Mesenteric fat pad (tissue), 1 donor: ENCODE results near the gene ENAH. TPM values are rescaled to one million over a fixed set of nuclear protein-coding genes. Genes with fewer than 3 reads are reported as not detected.

Experiments used
- DNase-seq: peaks from one replicate; pipeline ENCODE4 v3.0.0-alpha.2; 2020; ENCODE audit warnings: low spot score
- total RNA-seq: library from RNA; stranded (reverse); fragmentation: NEBNext Ultra II Directional; extraction: Animal tissue kit (Norgen Biotek cat#: 25700); gene quantifications from one replicate; pipeline ENCODE4 v1.2.1, GENCODE V29; 2021
- donor health status: DM: yes; HTN: yes; CAD: no.

ENAH gene
- total RNA-seq, 1 donor from 2014 or later, result 51.9 TPM

DNA sequence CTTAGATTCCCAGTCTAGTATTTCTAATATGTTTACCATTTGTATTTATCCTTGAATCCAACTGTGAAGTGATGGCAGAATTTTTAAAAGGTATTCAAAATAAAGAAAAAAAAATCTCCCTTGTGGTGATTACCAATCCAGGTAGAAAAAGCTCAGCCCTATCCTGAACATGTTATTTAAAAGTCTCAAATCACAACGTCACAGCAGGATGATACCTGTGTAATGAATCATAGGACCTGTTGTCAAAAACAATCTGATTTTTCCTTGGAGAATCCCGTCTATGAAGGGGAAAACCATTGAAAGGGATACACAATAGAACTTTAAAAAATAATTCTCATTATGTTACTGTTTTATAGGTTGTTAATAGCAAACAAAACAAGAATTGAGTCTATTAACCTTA lies 148.1 kb downstream of the ENAH start:
- DNase-seq, result no peak

- DNase-seq, result no peak
These were observed 152.2 kb downstream of the ENAH start for GRCh38 chr1:225500624-225501192.

GRCh38 chr1:225498549-225499136 lies 154.3 kb downstream of the ENAH start:
- DNase-seq, result no peak

DNA sequence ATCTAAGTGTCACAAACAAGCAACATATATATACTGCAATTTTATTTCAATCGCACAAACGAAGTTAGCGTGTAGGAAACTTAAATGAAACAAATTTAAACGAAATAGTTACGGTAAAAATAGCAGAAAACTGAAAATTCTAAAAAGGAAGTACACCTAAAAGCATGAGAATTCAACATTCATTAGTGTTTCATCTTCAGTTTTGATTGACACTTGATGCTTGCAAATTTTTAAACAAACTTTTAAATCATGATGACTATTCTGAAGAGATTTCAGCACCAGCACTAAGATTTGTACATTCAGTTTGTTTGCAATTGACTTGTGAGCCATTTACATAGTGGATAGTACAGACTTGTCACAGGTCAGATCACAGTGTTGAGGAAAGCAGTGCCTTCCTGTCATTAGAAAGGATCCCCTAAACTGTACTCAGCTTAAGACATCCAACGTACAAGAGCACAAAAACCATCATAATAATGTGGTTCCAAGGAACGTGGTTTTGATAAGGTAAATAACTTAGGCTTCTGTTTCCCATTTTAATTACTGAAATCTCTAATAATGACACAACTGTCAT lies 158.0 kb downstream of the ENAH start:
- DNase-seq, result no peak

- no peak for DNase-seq
These were observed 159.2 kb downstream of the ENAH start for GRCh38 chr1:225493591-225494246.

- DNase-seq, result no peak
These were observed 164.2 kb downstream of the ENAH start for GRCh38 chr1:225488676-225489075.

DNA sequence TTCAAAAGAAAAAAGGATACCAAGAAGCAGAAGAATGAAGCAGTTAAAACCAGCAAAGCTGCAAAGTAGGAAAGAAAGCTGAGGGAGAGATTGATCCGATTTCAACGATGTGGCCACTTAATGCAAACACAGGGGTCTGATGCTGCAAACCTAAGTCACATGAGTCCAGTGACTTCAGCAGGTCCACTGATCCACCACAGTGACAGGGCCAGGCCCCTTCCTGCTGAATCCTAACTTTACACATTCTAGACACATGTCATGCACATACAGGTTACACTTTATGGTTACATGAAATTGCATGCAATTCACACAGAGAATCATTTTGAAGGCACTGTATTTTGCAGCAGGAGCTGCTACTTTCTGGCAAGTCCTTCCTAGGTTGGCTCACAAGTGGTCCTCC lies 166.1 kb downstream of the ENAH start:
- no peak for DNase-seq

- DNase-seq, result no peak
These were observed 166.9 kb downstream of the ENAH start for GRCh38 chr1:225485991-225486530.

DNA sequence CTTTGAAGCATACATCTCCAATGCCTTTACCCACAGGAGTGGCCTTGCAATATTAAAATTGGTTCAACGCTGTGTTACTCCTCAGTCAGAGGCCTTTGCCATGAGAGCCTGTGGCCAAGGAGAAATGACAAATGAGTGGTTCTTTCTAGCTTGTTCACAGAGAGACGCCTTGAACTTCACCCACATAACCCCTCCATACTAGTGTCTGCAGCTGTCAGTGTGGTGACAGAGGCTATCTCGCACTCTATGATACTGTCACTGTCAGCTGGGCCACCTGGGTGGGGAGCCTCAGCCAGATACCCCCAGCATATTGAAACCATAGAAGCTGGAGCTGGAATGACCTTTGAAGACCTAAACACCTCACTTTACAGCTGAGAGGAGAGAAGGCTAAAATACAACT lies 167.7 kb downstream of the ENAH start:
- peak; percentile 59 for DNase-seq

DNA sequence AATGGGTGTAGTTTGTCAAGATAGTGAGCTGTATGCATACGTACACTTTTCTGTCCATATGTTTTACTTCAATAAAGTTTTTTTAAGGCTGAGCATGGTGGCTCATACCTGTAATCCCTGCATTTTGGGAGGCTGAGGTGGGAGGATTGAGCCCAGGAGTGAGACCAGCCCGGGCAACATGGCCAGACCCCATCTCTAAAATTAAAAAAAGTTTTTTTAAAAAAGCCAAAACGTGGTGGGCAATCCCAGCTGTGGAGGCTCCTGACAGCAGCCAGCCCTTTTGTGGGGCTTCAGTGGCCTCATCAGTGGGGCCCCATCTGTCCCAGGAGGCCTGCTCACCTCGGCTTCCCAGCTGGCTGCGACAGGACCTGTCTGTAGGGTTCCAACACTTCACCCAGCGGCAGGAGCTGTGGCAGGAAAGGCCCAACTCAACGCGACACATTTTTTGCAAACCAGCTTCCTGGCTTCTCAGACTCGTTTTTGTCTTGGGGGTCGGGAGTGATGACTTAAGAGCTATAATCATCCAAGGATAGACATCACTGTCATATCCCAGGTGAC lies 168.2 kb downstream of the ENAH start:
- peak; percentile 75 for DNase-seq

- no peak for DNase-seq
These were observed 168.9 kb downstream of the ENAH start for GRCh38 chr1:225483818-225484656.

- DNase-seq, result no peak
These were observed 170.4 kb downstream of the ENAH start for GRCh38 chr1:225482421-225482950.

DNA sequence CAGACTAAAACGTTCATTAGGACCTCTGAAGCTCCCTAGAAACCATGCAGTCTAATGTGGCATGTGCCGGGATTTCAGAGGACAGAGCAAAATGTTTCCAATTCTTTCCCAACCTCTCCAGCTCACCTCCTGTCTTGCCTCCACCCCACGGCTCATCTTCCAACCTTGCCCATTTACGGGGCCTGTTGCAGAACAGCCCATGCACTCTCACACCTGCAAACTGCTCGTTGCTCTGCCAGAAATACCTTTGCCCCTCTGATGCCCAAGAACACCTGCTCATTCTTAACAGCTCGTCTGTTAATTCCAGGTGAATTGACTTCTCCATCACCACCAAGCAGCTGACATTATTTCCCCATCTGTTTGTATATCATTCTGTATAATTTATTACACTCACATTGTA lies 171.2 kb downstream of the ENAH start:
- DNase-seq, result no peak

GRCh38 chr1:225480825-225481434 lies 172.0 kb downstream of the ENAH start:
- DNase-seq, result peak; percentile 88

DNA sequence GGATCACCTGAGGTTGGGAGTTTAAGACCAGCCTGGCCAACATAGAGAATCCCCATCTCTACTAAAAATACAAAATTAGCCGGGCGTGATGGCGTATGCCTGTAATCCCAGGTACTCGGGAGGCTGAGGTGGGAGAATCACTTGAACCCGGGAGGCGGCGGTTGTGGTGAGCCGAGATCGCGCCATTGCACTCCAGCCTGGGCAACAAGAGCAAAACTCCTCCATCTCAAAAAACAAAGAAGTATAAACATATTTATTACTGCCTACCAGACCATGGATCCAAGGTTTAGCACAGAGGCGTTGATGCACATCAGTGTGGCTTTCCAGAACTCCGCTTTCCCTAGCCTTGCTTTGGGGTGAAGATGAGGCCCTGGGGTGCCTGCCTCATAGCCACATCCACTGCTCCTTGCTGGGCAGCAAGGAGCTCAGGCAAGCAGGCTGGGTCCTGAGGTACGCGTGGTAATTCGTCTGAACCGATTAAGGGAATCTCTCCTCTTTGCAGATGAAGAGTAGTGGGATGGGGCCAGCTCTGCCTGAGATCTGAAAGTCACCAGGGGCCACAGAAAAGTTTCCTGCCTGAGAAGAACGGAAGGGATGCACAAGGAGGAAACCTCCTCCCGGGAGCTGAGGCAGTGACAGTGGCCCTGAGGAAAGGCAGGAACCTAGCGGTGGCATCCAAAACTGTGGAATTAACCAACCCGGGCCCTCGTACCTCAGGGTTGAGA lies 172.8 kb downstream of the ENAH start:
- DNase-seq, result peak; percentile 65

- DNase-seq, result peak; percentile 55
These were observed 173.6 kb downstream of the ENAH start for GRCh38 chr1:225479341-225479740.

- peak; percentile 68 for DNase-seq
These were observed 175.5 kb downstream of the ENAH start for GRCh38 chr1:225477296-225477911.

- DNase-seq, result no peak
These were observed 176.4 kb downstream of the ENAH start for GRCh38 chr1:225476538-225476988.

GRCh38 chr1:225476100-225476511 lies 176.8 kb downstream of the ENAH start:
- DNase-seq, result peak; percentile 45
